ENCODE measurements around the gene PBX4.

- TF ChIP-seq EZH2phosphoT487 (IDR thresholded peaks at IDR 0.05; ENCODE audit: insufficient read depth, low read depth) (no peak), EZH2 (IDR thresholded peaks at IDR 0.05; ENCODE audit: insufficient read depth, poor library complexity, severe bottlenecking) (no peak)
These were observed 30.7 kb upstream of the PBX4 start for GRCh38 chr19:19649155-19649554.
